OCI-LY3 (cell line): ENCODE data around the gene ENTREP1.

Experiments used
- CTCF ChIP-seq: fragments of 200-600, 300-600 bp; sonication (generic); IDR thresholded peaks from 2 replicates; pipeline ENCODE4 v1.5.1; 2014; ENCODE audit warnings: antibody characterized with exemption, low read length, low read depth
- EZH2phosphoT487 ChIP-seq: fragments of 200-600 bp; shearing (Covaris generic); IDR thresholded peaks from 2 replicates; pipeline ENCODE4 v1.6.1; 2018; ENCODE audit warnings: antibody characterized with exemption, mixed run types, low read depth

- TF ChIP-seq CTCF (no peak), EZH2phosphoT487 (no peak)
Observed at GRCh38 chr9:69308206-69308931, 16.6 kb upstream of the ENTREP1 start.
